22Rv1 (cell line): ENCODE results near the gene SOX5.

Experiments used
- H3K27ac ChIP-seq: fragments of 450-650 bp; 2 replicates; pipeline ENCODE4 v1.5.1; 2017
- CTCF ChIP-seq: fragments of 450-650 bp; IDR thresholded peaks from 2 replicates; pipeline ENCODE4 v1.5.1; 2017; ENCODE audit warnings: mild to moderate bottlenecking
- ZFX ChIP-seq: fragments of 450-650 bp; IDR thresholded peaks from 2 replicates; pipeline ENCODE4 v1.6.1; 2017; ENCODE audit warnings: antibody characterized with exemption, borderline replicate concordance

Gene SOX5

DNA sequence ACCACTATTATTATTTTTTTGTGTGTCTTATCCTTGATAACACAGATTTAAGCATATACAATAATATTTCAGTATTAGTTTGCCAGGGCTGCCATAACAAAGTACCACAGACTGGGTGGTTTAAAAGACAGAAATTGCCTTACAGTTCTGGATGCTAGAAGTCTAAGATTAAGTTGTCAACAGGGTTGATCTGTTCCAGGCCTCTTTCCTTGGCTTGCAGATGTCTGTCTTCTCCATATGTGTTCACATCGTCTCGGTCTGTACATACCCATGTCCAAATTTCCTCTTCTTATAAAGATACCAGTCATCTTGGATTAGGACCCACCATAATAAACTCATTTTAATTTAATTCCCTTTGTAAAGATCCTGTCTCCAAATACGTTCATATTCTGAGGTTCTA is 204.8 kb downstream of the SOX5 start:
- TF ChIP-seq CTCF, result no peak
- no peak for TF ChIP-seq ZFX
- no peak overlapping the region for H3K27ac ChIP-seq

GRCh38 chr12:23742574-23742973 is 206.9 kb downstream of the SOX5 start:
- no peak overlapping the region for H3K27ac ChIP-seq
- TF ChIP-seq ZFX, result no peak
- no peak for TF ChIP-seq CTCF

DNA sequence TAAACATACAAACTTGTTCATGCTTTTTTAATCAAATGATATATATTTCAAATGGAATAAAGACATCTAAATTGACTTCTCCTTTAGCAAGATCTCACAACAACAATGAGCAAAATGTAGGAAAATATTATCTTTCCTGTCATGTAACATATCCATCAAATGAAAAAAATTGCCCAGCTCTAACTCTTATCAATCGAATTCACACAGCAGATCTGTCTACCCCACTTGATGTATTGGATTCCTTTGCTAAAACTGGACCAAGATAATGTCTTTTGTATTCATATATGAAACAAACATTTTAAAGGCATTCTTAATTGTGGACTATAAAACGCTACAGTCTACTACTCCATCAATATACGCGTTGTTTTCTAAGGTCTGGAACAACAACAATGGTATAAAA is 218.0 kb downstream of the SOX5 start:
- no peak overlapping the region for H3K27ac ChIP-seq
- TF ChIP-seq CTCF (no peak), ZFX (no peak)

DNA sequence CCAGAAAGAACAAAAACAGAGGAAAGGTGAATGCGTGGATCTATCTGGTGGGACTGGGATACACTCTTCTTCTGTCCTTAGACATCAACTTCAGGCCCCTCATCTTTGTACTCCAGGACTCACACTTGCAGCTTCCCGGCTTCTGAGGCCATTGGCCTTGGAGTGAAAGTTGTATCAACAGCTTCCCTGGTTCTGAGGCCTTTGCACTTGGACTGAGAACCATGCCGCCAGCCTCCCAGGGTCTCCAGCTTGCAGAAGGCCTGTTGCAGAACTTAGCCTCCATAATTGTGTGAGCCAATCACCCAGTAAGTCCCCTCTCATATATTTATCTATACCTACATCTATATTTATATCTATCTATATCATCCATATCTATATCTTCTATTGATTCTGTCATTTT is 218.4 kb downstream of the SOX5 start:
- TF ChIP-seq CTCF (no peak), ZFX (no peak)
- no peak overlapping the region for H3K27ac ChIP-seq

GRCh38 chr12:23729359-23729758 is 220.1 kb downstream of the SOX5 start:
- TF ChIP-seq ZFX, result no peak
- TF ChIP-seq CTCF, result no peak
- no peak overlapping the region for H3K27ac ChIP-seq

- no peak overlapping the region for H3K27ac ChIP-seq
- TF ChIP-seq ZFX (no peak), CTCF (no peak)
Observed at GRCh38 chr12:23726646-23727045, 222.8 kb downstream of the SOX5 start.

DNA sequence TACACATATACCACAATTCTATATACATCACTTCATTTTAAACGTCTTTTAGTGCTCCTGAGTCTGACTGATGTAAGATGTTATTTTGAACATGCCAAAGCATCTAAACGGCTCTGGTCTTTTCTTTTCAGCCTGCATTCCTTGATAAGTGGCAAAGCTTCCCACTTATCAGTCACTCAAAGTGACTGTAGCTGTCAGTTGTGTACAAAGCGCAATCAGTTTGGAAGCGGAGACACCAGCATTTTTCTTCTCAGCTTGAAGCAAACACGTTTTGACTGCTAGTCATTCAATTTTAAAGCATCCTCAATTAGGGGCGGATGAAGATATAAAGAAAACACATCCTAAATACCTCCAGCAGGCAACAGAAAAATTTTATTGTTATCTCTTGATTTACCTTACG is 226.8 kb downstream of the SOX5 start:
- TF ChIP-seq CTCF (no peak), ZFX (no peak)
- H3K27ac ChIP-seq, result no peak overlapping the region
